Suprapubic skin (tissue), 3 donors: Measurements from ENCODE around the gene B3GALT6.

Experiments
- POLR2AphosphoS5 ChIP-seq, 3 donors: sonication (generic); formaldehyde crosslinking; IDR thresholded peaks; one replicate each; pipeline ENCODE4 v1.6.1; 2017; ENCODE audit warnings: antibody characterized with exemption in 3 of 3
- TF ChIP-seq, protein P1 (sequence below), 2 donors: fragments of 200-600 bp in 1 of 2; fragments of 450-650 bp in 1 of 2; sonication (generic) in 1 of 2; IDR thresholded peaks; one replicate each; pipeline ENCODE4 v1.5.1; 2016 to 2019; ENCODE audit warnings: antibody characterized with exemption in 2 of 2, mild to moderate bottlenecking in 1 of 2, moderate library complexity in 1 of 2

DNA sequence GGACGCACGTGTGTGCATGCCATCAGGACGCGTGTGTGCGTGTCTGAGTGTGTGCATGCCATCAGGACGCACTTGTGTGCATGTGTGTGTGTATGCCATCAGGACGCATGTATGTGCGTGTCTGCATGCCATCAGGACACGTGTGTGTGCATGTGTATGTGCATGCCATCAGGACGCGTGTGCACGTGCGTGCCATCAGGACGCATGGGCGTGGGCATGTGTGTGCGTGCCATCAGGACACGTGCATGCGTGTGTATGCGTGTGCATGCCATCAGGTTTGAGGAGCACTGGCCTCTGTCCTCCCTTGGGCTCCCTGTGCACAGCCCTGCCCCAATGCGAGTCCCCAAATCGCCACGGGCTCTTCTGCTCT, 27.1 kb downstream of the B3GALT6 start:
- TF ChIP-seq, protein P1, sequence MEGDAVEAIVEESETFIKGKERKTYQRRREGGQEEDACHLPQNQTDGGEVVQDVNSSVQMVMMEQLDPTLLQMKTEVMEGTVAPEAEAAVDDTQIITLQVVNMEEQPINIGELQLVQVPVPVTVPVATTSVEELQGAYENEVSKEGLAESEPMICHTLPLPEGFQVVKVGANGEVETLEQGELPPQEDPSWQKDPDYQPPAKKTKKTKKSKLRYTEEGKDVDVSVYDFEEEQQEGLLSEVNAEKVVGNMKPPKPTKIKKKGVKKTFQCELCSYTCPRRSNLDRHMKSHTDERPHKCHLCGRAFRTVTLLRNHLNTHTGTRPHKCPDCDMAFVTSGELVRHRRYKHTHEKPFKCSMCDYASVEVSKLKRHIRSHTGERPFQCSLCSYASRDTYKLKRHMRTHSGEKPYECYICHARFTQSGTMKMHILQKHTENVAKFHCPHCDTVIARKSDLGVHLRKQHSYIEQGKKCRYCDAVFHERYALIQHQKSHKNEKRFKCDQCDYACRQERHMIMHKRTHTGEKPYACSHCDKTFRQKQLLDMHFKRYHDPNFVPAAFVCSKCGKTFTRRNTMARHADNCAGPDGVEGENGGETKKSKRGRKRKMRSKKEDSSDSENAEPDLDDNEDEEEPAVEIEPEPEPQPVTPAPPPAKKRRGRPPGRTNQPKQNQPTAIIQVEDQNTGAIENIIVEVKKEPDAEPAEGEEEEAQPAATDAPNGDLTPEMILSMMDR (IDR thresholded peaks at IDR 0.05) = no peak
- TF ChIP-seq POLR2AphosphoS5 (IDR thresholded peaks at IDR 0.05) = no peak
